Cardiac muscle cell (in vitro differentiated cells and primary cell): ENCODE results near the gene TMEM164. TPM values are rescaled to one million over a fixed set of nuclear protein-coding genes. Genes with fewer than 3 reads are reported as not detected.

Experiments used
- DNase-seq, 2 donors: peaks; one replicate each; pipeline versions ENCODE4 v3.0.0 to v3.0.0-alpha.2; 2010 to 2017; ENCODE audit warnings: low read depth in 1 of 2, low spot score in 1 of 2
- H3K27ac ChIP-seq: fragments of 200-600 bp; sonication (generic); 2 replicates; pipeline ENCODE4 v1.5.1; 2016
- H3K27me3 ChIP-seq: fragments of 200-600 bp; sonication (generic); 2 replicates; pipeline ENCODE4 v1.6.0; 2016; ENCODE audit warnings: control low read depth
- H3K36me3 ChIP-seq: fragments of 200-600 bp; sonication (generic); 2 replicates; pipeline ENCODE4 v1.5.1; 2016; ENCODE audit warnings: control low read depth
- H3K4me1 ChIP-seq: fragments of 200-600 bp; sonication (generic); 2 replicates; pipeline ENCODE4 v1.8.1; 2017; ENCODE audit warnings: low read depth, mild to moderate bottlenecking, mixed run types
- H3K4me3 ChIP-seq: fragments of 200-600 bp; sonication (generic); 2 replicates; pipeline ENCODE4 v1.5.1; 2016; ENCODE audit warnings: mild to moderate bottlenecking
- H3K9me3 ChIP-seq: fragments of 200-600 bp; sonication (generic); 2 replicates; pipeline ENCODE4 v1.5.1; 2017; ENCODE audit warnings: low read depth, mild to moderate bottlenecking, control low read depth
- polyA plus RNA-seq: library from polyadenylated mRNA; unstranded; fragments of >200 nt; fragmentation: Nextera tagmentation; extraction: Ambion mirVana; gene quantifications from 2 replicates; pipeline ENCODE4 v1.2.1, GENCODE V29; 2016
- total RNA-seq: library from RNA; depleted of rRNA; stranded (reverse); fragments of >200 nt; gene quantifications from 2 replicates; pipeline ENCODE4 v1.2.3, GENCODE V29; 2016
- TF ChIP-seq, protein P1 (sequence below): IDR thresholded peaks from 2 replicates; pipeline ENCODE4 v1.5.1; 2012; ENCODE audit warnings: low read depth, mild to moderate bottlenecking, low read length

Gene TMEM164
- total and polyA plus RNA-seq, 2 experiments from 2014 or later: 6.8 to 70.3 TPM

DNA sequence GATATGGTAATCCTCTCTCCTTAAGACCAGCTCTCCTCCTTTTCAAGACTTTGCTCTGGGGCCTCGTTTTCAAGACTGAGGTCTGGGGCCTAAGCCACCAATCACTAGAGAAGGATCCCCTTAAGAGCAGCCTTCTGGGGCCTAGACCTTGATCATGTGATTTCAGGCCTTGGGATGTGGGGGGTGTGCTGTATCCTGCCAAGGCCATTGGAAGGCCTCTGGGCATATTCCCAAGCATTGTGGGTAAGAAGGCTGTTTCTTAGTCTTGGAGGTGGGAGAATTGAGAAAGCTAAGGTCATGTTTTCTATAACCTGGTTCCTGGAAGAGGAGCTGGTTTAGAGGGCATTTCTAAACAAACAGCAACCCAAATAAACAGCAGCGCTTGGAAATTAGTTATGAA, 12.1 kb downstream of the TMEM164 start:
- Histone ChIP-seq H3K4me3 (no peak overlapping the region), H3K4me1 (peaks cover 19% of the 10 kb centered on the region), H3K36me3 (no peaks in the 10 kb centered on the region), H3K27me3 (no peaks in the 10 kb centered on the region), H3K27ac (peak overlapping the region; percentile 96), H3K9me3 (no peaks in the 10 kb centered on the region)
- TF ChIP-seq, protein P1, sequence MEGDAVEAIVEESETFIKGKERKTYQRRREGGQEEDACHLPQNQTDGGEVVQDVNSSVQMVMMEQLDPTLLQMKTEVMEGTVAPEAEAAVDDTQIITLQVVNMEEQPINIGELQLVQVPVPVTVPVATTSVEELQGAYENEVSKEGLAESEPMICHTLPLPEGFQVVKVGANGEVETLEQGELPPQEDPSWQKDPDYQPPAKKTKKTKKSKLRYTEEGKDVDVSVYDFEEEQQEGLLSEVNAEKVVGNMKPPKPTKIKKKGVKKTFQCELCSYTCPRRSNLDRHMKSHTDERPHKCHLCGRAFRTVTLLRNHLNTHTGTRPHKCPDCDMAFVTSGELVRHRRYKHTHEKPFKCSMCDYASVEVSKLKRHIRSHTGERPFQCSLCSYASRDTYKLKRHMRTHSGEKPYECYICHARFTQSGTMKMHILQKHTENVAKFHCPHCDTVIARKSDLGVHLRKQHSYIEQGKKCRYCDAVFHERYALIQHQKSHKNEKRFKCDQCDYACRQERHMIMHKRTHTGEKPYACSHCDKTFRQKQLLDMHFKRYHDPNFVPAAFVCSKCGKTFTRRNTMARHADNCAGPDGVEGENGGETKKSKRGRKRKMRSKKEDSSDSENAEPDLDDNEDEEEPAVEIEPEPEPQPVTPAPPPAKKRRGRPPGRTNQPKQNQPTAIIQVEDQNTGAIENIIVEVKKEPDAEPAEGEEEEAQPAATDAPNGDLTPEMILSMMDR: no peak
- peak in 1 of 2 donors; percentile 32 for DNase-seq

- H3K27me3 ChIP-seq: no peaks in the 10 kb centered on the region
- no peaks in the 10 kb centered on the region for H3K36me3 ChIP-seq
- no peaks in the 10 kb centered on the region for H3K9me3 ChIP-seq
- peaks cover 21% of the 10 kb centered on the region for H3K4me1 ChIP-seq
- no peak overlapping the region for H3K4me3 ChIP-seq
- peak overlapping the region; percentile 96 for H3K27ac ChIP-seq
- no peak for DNase-seq
- TF ChIP-seq, protein P1: no peak
Measured at GRCh38 chrX:110015915-110016314, 13.0 kb downstream of the TMEM164 start.

- no peak for DNase-seq
- H3K27me3 ChIP-seq: no peaks in the 10 kb centered on the region
- TF ChIP-seq, protein P1: no peak
- no peak overlapping the region for H3K27ac ChIP-seq
- peaks cover 35% of the 10 kb centered on the region for H3K4me1 ChIP-seq
- no peaks in the 10 kb centered on the region for H3K9me3 ChIP-seq
- H3K4me3 ChIP-seq: no peak overlapping the region
- no peaks in the 10 kb centered on the region for H3K36me3 ChIP-seq
Measured at GRCh38 chrX:110020536-110020935, 17.6 kb downstream of the TMEM164 start.

DNA sequence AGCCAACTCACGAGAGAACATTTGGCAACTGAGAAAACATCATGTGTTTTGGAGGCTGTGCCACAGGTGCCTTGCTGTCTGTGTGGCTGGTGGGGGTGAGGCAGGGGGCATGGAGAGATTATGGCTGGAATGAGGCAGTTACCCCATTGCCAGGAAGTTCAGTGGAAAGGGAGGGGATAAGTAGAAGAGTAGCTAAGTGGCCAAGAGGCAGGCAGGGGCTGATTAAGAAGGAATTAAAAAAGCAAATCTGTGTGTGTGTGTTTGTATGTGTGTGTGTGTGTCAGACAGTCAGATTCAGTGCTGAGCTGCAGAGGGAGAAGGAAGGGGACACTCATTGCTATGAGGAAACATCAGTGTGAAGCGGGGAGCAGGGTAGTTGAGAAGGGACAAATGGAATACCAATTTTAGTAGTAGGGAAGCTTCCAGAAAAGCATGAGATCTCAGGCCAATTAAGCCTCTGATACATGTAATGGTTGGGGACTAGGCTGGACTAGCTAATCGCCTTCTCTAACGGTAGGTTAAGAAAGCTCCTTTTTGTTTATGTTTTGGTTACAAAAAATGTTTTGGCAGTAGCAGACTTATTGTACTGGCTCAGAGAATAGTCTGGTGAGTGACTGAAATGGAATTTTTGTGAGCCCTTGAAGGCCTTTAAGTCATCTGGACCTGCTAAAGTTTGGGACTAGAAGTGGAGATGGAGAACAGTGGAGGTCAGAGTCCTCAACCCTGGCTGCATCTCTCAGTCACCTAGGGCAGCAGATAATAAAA, 18.5 kb downstream of the TMEM164 start:
- Histone ChIP-seq H3K4me3 (no peak overlapping the region), H3K4me1 (peaks cover 26% of the 10 kb centered on the region), H3K27me3 (no peaks in the 10 kb centered on the region), H3K36me3 (no peaks in the 10 kb centered on the region), H3K27ac (no peak overlapping the region), H3K9me3 (no peaks in the 10 kb centered on the region)
- DNase-seq: peak in 1 of 2 donors; percentile 55
- TF ChIP-seq, protein P1: no peak

DNA sequence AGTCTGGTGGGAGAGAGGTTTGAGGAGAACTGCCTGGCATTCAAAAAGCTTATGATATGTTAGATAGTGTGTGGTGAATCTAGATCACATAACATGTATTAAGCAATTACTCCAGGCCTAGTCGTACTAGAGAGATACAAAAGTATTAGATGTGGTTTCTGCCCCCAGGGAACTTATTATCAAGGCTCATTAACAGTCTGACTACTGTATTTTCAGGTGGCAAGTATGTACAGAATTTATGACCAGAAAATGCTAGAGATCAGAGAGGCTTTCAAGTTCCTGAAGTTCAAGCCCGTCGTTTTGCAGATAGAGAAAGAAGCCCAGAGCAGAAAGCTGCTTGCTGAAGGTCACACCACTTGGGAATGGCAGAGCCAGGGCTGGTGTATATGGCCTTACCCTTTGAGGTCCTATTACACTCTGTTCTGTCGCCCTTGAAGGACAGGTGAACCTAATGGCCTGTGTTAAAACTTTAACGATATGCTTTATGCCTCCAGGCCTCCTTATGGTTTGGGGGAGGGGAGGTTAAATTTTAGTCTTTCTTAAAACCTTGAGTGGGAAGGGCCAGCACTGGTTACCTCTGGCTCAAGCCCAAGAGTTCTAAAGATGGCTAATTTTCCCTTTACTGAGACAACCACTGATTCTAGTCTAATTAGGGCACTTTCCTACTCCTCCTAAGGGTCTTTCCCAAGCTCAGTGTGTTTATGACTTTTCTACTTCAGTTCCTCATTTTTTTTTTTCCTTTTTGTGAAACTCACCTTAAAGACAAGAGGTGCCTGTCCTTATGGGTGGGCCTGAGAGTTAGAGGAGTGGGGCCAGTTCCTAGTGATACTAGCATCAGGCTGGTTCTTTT, 19.9 kb downstream of the TMEM164 start:
- H3K27me3 ChIP-seq: no peaks in the 10 kb centered on the region
- no peaks in the 10 kb centered on the region for H3K9me3 ChIP-seq
- no peak overlapping the region for H3K4me3 ChIP-seq
- H3K36me3 ChIP-seq: no peaks in the 10 kb centered on the region
- TF ChIP-seq, protein P1: no peak
- H3K27ac ChIP-seq: no peak overlapping the region
- DNase-seq: peak in 1 of 2 donors; percentile 21
- peaks cover 23% of the 10 kb centered on the region for H3K4me1 ChIP-seq
